Activated naive CD8-positive, alpha-beta T cell (primary cell): ENCODE measurements around the gene ZBTB7B.
A peak's percentile ranks its signal among the peaks of the same experiment; 100 is the strongest.

ENCODE experiments used
- H3K27ac Mint-ChIP-seq: one replicate; pipeline ENCODE4 v1.8.0; 2021; ENCODE audit warnings: mixed read lengths
- H3K27me3 Mint-ChIP-seq: one replicate; pipeline ENCODE4 v1.8.0; 2021; ENCODE audit warnings: mixed read lengths
- H3K36me3 Mint-ChIP-seq: one replicate; pipeline ENCODE4 v1.8.0; 2021; ENCODE audit warnings: mixed read lengths
- H3K4me1 Mint-ChIP-seq: one replicate; pipeline ENCODE4 v1.8.0; 2021; ENCODE audit warnings: low read depth, mixed read lengths
- H3K4me3 Mint-ChIP-seq: one replicate; pipeline ENCODE4 v1.8.0; 2021; ENCODE audit warnings: mild to moderate bottlenecking, mixed read lengths
- H3K9me3 Mint-ChIP-seq: one replicate; pipeline ENCODE4 v1.8.0; 2021; ENCODE audit warnings: low read depth, mixed read lengths

Gene ZBTB7B

DNA sequence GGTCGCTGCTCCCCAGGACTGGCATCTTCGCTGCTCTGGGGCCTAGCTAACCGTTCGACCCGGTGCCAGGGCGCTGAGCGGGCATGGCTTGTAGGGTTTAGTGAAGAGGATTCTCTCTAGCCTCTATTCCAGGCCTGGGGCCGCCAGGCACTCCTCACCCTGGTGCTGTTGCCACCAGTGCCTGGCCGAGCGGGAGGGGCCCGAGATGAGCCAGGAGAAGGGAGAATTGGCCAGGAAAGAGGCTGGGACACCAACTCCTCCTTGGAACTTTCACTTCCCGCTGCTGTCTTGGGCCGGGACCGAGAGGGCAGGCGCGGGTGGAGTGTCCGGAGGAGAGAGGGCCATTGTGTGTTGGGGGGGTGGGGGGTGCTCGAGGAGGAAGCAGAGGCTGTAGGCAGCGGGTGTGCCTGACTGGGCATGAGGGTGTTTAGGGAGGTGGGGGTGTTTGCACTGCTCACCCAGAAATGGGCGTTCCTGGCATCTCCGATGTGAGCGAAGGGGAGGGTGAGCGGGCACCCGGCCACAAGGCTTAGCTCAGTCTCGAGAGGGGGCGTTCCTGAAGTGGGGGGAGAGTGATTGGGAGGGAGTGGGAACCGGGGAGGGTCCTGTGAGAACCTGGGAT lies 49.3 kb downstream of the ZBTB7B start:
- Mint-ChIP-seq H3K36me3 (no peaks in the 10 kb centered on the region), H3K4me3 (peak overlapping the region; percentile 88), H3K27me3 (no peaks in the 10 kb centered on the region), H3K27ac (no peak overlapping the region), H3K9me3 (no peaks in the 10 kb centered on the region), H3K4me1 (peaks cover 17% of the 10 kb centered on the region)

DNA sequence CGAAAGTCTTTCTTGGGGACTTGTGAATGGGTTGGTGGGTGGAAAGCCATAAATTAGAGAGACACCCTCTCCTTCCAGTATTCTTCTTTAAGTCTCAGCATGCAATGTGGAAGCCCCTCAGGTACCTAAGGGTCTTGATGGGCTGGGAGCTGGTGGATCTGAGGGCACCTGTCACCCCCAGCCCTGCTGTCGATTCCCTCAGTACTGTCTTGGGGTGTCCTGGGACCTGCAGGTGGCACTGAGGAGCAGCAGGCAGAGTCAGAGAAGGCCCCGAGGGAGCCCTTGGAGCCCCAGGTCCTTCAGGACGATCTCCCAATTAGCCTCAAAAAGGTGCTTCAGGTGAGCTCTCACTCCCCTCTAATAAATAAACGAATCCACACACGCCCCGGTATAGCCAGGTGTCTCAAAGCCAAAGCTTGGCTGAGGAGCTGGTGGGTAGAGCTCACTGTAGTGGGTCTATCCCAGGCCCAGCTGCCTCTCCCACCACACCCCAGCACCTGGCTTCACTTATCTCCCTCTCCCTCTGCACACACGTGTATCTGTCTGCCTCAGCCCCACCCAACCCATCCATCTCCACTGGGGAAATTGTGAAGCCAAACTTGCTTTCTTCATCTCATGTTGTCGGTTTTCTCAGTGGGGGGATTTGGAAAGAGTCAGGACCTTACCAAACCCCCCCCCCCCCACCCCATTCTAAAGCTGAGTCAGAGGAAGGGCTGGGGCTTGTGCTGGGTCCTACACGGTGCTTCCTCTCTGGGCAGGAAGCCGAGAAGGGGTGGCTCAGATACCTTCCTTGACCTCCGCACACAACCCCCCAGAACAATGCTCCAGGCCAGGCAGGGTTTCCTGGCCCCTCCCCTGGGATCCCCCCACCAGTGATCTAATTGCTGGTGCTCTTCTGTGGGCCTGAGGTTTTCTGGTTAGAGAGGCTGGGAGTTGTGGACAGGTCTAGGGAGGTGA lies 50.1 kb downstream of the ZBTB7B start:
- Mint-ChIP-seq H3K27me3 (no peaks in the 10 kb centered on the region), H3K4me1 (peaks cover 17% of the 10 kb centered on the region), H3K27ac (no peak overlapping the region), H3K36me3 (no peaks in the 10 kb centered on the region), H3K4me3 (peak overlapping the region; percentile 88), H3K9me3 (no peaks in the 10 kb centered on the region)

DNA sequence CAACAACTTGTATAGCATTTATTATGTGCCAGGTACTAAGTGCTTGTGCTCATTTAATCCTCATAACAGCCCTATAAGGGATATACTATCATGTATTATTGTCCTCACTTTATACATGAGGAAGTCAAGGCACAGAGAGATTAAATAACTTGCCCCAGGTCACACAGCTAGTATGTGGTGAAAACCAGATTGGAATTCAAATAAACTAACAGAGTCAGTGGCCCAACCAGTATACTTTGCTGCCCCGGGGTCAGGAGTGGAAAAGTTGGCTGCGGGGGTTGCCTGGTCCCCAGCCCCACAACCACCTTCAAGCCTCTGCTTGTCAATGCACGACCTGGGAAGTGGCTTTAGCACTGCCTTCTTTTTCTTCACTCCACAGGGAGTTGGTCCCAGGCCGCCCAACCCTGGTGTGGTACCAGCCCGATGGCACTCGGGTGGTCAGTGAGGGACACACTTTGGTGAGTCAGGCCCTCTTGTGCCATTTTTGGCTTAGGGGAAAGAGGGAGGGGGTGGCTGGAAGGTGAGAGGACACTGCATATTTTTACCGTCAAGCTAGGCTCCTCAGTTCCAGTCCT lies 51.0 kb downstream of the ZBTB7B start:
- Mint-ChIP-seq H3K27ac (no peak overlapping the region), H3K9me3 (no peaks in the 10 kb centered on the region), H3K4me1 (peaks cover 17% of the 10 kb centered on the region), H3K4me3 (peak overlapping the region; percentile 67), H3K36me3 (no peaks in the 10 kb centered on the region), H3K27me3 (no peaks in the 10 kb centered on the region)

DNA sequence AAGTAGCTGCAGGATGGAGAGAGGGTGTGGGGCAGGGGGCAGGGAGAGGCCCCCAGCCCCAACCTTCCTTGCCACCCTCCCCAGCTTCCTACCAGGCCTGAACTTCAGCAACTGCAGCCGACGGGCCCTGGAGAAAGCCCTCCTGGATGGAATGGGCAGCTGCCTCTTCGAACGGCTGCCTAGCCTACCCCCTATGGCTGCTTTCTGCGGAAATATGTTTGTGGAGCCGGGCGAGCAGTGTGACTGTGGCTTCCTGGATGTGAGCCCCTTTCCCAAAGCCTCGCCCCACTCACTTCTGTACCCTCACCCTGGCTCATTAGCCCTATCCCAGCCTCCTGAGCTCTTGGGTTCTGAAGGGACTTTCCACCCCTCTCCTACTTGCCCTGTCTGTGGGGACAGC lies 54.5 kb downstream of the ZBTB7B start:
- Mint-ChIP-seq H3K27ac (no peak overlapping the region), H3K9me3 (no peaks in the 10 kb centered on the region), H3K4me3 (no peak overlapping the region), H3K36me3 (no peaks in the 10 kb centered on the region), H3K4me1 (peaks cover 20% of the 10 kb centered on the region), H3K27me3 (no peaks in the 10 kb centered on the region)

DNA sequence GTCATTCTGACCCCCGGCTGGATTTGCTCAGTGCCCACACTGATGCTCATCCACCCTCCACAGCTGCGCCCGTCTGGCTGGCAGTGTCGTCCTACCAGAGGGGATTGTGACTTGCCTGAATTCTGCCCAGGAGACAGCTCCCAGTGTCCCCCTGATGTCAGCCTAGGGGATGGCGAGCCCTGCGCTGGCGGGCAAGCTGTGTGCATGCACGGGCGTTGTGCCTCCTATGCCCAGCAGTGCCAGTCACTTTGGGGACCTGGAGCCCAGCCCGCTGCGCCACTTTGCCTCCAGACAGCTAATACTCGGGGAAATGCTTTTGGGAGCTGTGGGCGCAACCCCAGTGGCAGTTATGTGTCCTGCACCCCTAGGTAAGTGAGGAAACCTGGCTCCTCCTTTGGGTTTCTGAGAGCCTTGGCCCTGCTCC lies 55.2 kb downstream of the ZBTB7B start:
- Mint-ChIP-seq H3K9me3 (no peaks in the 10 kb centered on the region), H3K4me1 (peaks cover 18% of the 10 kb centered on the region), H3K27ac (no peak overlapping the region), H3K36me3 (no peaks in the 10 kb centered on the region), H3K4me3 (no peak overlapping the region), H3K27me3 (no peaks in the 10 kb centered on the region)

DNA sequence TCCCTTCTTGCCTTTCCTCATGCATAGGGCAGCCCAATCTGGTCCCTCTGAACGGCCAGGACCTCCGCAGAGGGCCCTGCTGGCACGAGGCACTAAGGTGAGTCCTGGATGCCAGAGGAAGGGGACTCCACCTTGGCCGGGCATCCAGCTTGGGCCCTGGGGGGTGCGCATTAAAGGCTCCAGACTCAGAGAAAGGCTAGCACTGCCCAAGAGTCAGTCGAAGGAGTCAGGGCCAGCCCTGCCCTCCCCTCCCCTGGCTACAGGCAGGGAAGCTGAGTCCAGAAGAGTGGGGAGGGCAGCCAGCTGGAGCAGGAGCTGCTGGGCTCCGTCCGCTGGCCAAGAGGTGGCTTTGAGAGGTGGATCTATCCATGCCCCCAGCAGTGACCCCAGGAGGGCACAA lies 58.1 kb downstream of the ZBTB7B start:
- no peaks in the 10 kb centered on the region for H3K36me3 Mint-ChIP-seq
- no peaks in the 10 kb centered on the region for H3K27me3 Mint-ChIP-seq
- H3K9me3 Mint-ChIP-seq, result no peaks in the 10 kb centered on the region
- no peak overlapping the region for H3K4me3 Mint-ChIP-seq
- H3K27ac Mint-ChIP-seq, result no peak overlapping the region
- peaks cover 24% of the 10 kb centered on the region for H3K4me1 Mint-ChIP-seq

DNA sequence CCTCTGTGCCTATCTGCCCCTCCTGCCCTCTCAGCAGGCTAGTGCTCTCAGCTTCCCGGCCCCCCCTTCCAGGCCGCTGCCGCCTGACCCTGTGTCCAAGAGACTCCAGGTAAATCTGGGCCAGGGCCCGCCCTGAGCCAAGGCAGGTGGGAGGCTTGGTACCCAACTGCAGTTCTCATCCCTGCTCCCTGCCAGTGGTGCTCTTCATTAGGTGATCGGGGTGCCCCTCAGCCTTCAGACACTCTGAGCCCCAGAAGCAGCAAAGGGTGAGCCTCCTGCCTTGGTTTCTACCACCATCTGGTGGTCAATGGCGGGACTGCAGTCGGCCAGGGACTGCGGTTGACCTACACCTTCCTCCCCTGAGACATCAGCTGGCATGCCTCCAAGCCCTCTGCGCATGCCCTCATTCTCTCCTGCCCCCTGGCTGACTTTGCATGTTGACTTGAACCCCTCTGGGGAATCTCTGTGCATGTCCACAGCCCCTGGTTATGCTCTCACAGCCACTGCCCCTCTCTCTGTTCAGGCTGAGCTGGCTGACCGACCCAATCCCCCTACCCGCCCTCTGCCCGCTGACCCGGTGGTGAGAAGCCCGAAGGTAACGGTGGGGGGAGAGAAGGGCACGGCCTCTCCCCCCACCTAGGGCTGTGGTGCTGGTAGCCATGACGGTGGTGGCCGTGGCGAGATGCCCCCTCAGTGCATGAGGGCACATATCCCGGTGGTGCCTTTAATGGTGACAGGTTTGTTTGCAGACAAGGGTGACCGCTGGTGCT lies 59.0 kb downstream of the ZBTB7B start:
- no peaks in the 10 kb centered on the region for H3K27me3 Mint-ChIP-seq
- H3K4me1 Mint-ChIP-seq, result peaks cover 27% of the 10 kb centered on the region
- no peak overlapping the region for H3K27ac Mint-ChIP-seq
- no peaks in the 10 kb centered on the region for H3K9me3 Mint-ChIP-seq
- peak overlapping the region; percentile 57 for H3K4me3 Mint-ChIP-seq
- no peaks in the 10 kb centered on the region for H3K36me3 Mint-ChIP-seq

DNA sequence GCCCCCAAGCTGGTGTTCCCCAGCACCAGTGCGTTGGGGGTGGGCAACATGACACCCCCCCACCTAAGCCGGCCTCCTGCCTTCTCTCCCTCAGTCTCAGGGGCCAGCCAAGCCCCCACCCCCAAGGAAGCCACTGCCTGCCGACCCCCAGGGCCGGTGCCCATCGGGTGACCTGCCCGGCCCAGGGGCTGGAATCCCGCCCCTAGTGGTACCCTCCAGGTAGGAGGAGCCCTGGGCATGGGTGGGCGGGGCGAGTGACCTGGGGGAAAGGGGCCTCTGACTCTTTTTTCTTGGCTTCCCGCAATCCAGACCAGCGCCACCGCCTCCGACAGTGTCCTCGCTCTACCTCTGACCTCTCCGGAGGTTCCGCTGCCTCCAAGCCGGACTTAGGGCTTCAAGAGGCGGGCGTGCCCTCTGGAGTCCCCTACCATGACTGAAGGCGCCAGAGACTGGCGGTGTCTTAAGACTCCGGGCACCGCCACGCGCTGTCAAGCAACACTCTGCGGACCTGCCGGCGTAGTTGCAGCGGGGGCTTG lies 59.6 kb downstream of the ZBTB7B start:
- Mint-ChIP-seq H3K27ac (no peak overlapping the region), H3K9me3 (no peaks in the 10 kb centered on the region), H3K4me3 (peak overlapping the region; percentile 95), H3K4me1 (peaks cover 27% of the 10 kb centered on the region), H3K27me3 (no peaks in the 10 kb centered on the region), H3K36me3 (no peaks in the 10 kb centered on the region)

DNA sequence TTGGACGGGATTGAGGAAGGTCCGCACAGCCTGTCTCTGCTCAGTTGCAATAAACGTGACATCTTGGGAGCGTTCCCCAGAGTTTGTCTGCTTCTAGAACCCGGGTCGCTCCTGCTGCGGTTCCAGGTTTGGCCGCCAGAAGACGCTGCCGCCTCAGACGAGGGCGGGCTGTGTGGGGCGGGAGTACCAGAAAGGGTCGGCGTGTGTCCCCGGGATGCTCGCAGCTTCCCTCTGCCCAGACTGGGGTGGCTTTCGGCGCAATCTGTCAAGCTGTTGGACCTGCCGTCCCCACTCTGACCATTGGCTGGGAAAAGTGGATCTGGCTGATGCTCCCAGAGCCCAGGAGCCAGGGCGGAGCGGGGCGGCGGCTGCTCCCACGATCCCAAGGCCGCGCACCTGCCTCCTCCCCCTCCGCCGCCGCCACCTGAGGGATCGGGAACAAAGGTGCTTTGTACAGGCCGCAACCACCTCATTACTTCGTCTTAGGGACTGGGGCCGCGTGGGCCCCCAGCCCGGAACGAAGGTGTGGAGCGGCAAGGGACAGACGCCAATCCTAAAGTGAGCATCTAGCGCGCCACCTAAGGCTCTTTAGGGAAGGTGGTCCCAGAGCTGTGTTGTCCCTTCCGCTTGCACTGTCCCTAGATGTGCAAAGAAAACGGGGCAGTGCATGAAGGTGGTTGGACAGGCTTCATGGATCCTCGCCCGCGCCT lies 60.3 kb downstream of the ZBTB7B start:
- Mint-ChIP-seq H3K9me3 (no peaks in the 10 kb centered on the region), H3K27me3 (no peaks in the 10 kb centered on the region), H3K27ac (no peak overlapping the region), H3K4me3 (peak overlapping the region; percentile 95), H3K4me1 (peaks cover 27% of the 10 kb centered on the region), H3K36me3 (no peaks in the 10 kb centered on the region)

DNA sequence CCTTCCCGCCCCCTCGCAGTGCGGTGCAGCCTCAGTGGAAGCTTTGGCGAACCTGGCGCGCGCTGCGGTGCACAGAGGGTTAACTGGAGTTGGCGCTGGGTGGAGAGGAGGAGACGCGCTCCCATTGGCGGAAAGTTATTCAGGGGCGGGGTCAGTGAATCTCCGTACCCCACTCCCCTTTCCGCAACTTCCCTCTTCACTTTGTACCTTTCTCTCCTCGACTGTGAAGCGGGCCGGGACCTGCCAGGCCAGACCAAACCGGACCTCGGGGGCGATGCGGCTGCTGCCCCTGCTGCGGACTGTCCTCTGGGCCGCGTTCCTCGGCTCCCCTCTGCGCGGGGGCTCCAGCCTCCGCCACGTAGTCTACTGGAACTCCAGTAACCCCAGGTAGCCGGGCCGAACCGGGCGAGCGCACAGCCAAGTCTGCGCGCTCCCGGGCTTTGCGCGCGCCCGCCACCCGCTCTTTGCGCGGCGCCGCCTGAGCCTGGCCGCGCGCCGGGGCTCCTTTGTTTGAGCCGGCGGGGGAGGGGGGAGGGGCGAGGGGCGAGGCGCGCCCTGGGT lies 61.0 kb downstream of the ZBTB7B start, which contains the start of gene EFNA4:
EFNA4 (plus strand) TSS at position 191 of the 561 bp plus-strand sequence; CDS start at position 275, 84 bp downstream.
- Mint-ChIP-seq H3K9me3 (no peaks in the 10 kb centered on the region), H3K27me3 (no peaks in the 10 kb centered on the region), H3K27ac (peak within 1 kb of the TSS; percentile 79), H3K36me3 (no peaks in the 10 kb centered on the region), H3K4me3 (peak within 1 kb of the TSS; percentile 97), H3K4me1 (peaks cover 27% of the 10 kb centered on the region)

DNA sequence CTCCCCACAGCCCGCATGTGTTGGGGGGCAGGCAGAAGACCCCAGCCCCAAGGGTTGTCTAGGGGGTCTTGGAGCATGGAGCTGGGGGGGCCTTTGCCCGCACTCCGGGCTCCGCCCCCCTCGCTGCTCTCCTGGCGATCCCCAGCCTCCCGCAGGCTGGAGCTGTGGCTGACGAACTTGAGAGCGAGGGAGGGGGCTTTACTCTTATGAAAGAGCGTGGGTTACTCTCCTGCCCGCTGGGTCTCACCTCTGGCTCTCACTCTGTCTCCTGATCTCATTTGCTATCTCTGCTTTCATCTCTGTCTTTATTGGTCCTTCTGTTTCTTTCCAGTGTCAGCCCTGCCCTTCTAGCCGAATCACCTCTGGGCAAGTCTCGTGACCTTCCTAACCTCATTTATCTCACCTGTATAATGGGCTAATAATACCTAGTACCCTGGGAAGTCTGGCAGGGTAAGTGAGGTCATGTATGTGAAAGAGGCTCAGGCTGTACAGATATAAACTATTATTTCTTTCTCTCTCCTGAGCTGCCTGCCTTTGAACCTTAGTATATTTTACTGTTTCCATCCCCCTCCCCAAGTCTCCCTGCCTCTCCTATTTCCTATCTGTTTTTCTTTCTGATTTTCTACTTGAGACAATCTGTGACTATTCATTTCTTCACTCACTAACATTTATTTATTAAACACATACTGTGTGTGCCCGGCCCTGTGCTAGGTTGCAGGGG lies 61.7 kb downstream of the ZBTB7B start:
- peaks cover 27% of the 10 kb centered on the region for H3K4me1 Mint-ChIP-seq
- peak overlapping the region; percentile 97 for H3K4me3 Mint-ChIP-seq
- no peaks in the 10 kb centered on the region for H3K36me3 Mint-ChIP-seq
- no peaks in the 10 kb centered on the region for H3K9me3 Mint-ChIP-seq
- H3K27me3 Mint-ChIP-seq, result no peaks in the 10 kb centered on the region
- peak overlapping the region; percentile 79 for H3K27ac Mint-ChIP-seq

DNA sequence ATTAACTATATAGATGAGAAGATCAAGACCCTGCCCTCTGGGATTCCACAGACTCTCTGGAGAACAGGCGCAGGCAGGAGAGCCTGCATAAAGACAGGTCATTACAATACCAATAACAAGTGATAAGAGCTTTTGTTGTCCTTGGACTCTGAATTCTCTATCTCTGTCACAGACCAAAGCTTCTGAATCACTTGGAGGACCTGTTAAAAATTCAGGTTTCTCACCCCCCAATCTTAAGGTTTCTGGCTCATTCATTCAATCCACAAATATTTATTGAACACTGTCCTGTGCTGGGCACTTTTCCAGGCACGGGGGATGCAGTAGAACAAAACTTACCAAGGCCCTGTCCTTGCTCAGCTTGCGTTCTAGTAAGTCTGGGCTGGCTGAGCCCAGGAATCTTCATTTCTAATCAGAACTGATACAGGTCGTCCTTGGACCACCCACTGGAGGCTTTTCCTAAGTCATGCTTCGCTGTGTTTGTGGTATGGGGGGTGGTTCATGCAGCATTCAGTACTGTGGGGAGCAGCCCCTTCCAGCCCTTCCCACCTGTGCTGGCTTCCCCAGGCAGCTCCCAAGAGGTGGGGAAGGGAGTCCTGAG lies 62.3 kb downstream of the ZBTB7B start:
- no peaks in the 10 kb centered on the region for H3K27me3 Mint-ChIP-seq
- peak overlapping the region; percentile 97 for H3K4me3 Mint-ChIP-seq
- H3K9me3 Mint-ChIP-seq, result no peaks in the 10 kb centered on the region
- H3K27ac Mint-ChIP-seq, result no peak overlapping the region
- H3K4me1 Mint-ChIP-seq, result peaks cover 27% of the 10 kb centered on the region
- H3K36me3 Mint-ChIP-seq, result no peaks in the 10 kb centered on the region

DNA sequence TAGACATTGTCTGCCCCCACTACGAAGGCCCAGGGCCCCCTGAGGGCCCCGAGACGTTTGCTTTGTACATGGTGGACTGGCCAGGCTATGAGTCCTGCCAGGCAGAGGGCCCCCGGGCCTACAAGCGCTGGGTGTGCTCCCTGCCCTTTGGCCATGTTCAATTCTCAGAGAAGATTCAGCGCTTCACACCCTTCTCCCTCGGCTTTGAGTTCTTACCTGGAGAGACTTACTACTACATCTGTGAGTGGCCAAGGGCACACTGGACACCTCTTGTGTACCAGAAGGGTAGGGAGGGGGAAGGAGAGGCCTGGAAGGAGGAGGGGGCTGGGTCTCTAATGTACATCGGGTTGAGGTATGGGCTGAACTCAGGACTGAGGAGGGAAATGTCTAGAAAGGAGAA lies 64.2 kb downstream of the ZBTB7B start:
- peaks cover 29% of the 10 kb centered on the region for H3K4me1 Mint-ChIP-seq
- no peak overlapping the region for H3K4me3 Mint-ChIP-seq
- no peaks in the 10 kb centered on the region for H3K9me3 Mint-ChIP-seq
- H3K36me3 Mint-ChIP-seq, result no peaks in the 10 kb centered on the region
- H3K27ac Mint-ChIP-seq, result no peak overlapping the region
- no peaks in the 10 kb centered on the region for H3K27me3 Mint-ChIP-seq
